Activated CD8-positive, alpha-beta T cell treated with anti-CD3 and anti-CD28 coated beads for 36 hours (primary cell): ENCODE results near the gene ARL2BP. TPM values are rescaled to one million over a fixed set of nuclear protein-coding genes. Genes with fewer than 3 reads are reported as not detected.

Experiments
- ATAC-seq: fragments of 200-7000 bp; cut with Tn5 transposase; one replicate; pipeline ENCODE4 v1.10.0; 2021; ENCODE audit warnings: mild to moderate bottlenecking, moderate library complexity
- CTCF ChIA-PET: fragments of 350-600 bp; sonication (Branson Sonifier 250); formaldehyde crosslinking; loops from one replicate; lab custom pipeline; 2021; ENCODE audit warnings: antibody characterized with exemption; lab: Charles Lee
- POLR2A ChIA-PET: fragments of 350-600 bp; sonication (Branson Sonifier 250); formaldehyde crosslinking; loops from one replicate; lab custom pipeline; 2021; ENCODE audit warnings: antibody characterized with exemption; lab: Charles Lee
- DNase-seq: peaks from one replicate; pipeline ENCODE4 v3.0.0-alpha.2; 2020
- H3K27ac Mint-ChIP-seq: one replicate; pipeline ENCODE4 v1.8.0; 2021; ENCODE audit warnings: mild to moderate bottlenecking, mixed read lengths
- H3K27me3 Mint-ChIP-seq: one replicate; pipeline ENCODE4 v1.8.0; 2021; ENCODE audit warnings: mixed read lengths
- H3K36me3 Mint-ChIP-seq: one replicate; pipeline ENCODE4 v1.8.0; 2021; ENCODE audit warnings: low read depth, mixed read lengths
- H3K4me1 Mint-ChIP-seq: one replicate; pipeline ENCODE4 v1.8.0; 2021; ENCODE audit warnings: low read depth, mixed read lengths
- H3K4me3 Mint-ChIP-seq: one replicate; pipeline ENCODE4 v1.8.0; 2021; ENCODE audit warnings: mild to moderate bottlenecking, moderate library complexity, mixed read lengths
- H3K9me3 Mint-ChIP-seq: one replicate; pipeline ENCODE4 v1.8.0; 2021; ENCODE audit warnings: mixed read lengths
- intact Hi-C: fragments of 100-400 bp; cut with micrococcal nuclease; formaldehyde crosslinking; loops from one replicate; pipeline ENCODE4 v1.10.0; 2022
- total RNA-seq, 2 experiments: library from RNA; stranded (reverse); gene quantifications; one replicate each; pipeline ENCODE4 v1.2.3, GENCODE V29; 2021
- TF ChIP-seq, protein P1 (sequence below): fragments of 200-600 bp; IDR thresholded peaks from one replicate; pipeline ENCODE4 v1.8.0; 2022; ENCODE audit warnings: antibody characterized with exemption, mild to moderate bottlenecking

ARL2BP gene
- total RNA-seq, 2 experiments from 2014 or later, result 9.4 to 11.0 TPM

GRCh38 chr16:57261806-57262205, 16.7 kb downstream of the ARL2BP start:
- CTCF ChIA-PET, result interaction anchor here (0.6 to 1.5 kb wide), 3 partner anchors 19 to 156 kb away, joined by 3 to 4 read pairs (median 3); no protein-coding TSS in a partner anchor
- peaks cover 28% of the 10 kb centered on the region for H3K4me1 Mint-ChIP-seq
- TF ChIP-seq, protein P1, sequence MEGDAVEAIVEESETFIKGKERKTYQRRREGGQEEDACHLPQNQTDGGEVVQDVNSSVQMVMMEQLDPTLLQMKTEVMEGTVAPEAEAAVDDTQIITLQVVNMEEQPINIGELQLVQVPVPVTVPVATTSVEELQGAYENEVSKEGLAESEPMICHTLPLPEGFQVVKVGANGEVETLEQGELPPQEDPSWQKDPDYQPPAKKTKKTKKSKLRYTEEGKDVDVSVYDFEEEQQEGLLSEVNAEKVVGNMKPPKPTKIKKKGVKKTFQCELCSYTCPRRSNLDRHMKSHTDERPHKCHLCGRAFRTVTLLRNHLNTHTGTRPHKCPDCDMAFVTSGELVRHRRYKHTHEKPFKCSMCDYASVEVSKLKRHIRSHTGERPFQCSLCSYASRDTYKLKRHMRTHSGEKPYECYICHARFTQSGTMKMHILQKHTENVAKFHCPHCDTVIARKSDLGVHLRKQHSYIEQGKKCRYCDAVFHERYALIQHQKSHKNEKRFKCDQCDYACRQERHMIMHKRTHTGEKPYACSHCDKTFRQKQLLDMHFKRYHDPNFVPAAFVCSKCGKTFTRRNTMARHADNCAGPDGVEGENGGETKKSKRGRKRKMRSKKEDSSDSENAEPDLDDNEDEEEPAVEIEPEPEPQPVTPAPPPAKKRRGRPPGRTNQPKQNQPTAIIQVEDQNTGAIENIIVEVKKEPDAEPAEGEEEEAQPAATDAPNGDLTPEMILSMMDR, result no peak
- H3K9me3 Mint-ChIP-seq, result no peaks in the 10 kb centered on the region
- DNase-seq, result no peak
- no peak overlapping the region for H3K27ac Mint-ChIP-seq
- no peak for ATAC-seq
- POLR2A ChIA-PET, result no interaction called here
- H3K4me3 Mint-ChIP-seq, result no peak overlapping the region
- no peaks in the 10 kb centered on the region for H3K27me3 Mint-ChIP-seq
- intact Hi-C loops, result no loop called here
- no peaks in the 10 kb centered on the region for H3K36me3 Mint-ChIP-seq

GRCh38 chr16:57262841-57263540, 17.9 kb downstream of the ARL2BP start:
- peak overlapping the region; percentile 38 for H3K27ac Mint-ChIP-seq

GRCh38 chr16:57263541-57264351, 18.7 kb downstream of the ARL2BP start:
- ATAC-seq, result no peak
- no peaks in the 10 kb centered on the region for H3K9me3 Mint-ChIP-seq
- TF ChIP-seq, protein P1, result no peak
- H3K27ac Mint-ChIP-seq, result no peak overlapping the region
- intact Hi-C loops, result no loop called here
- DNase-seq, result no peak
- no peak overlapping the region for H3K4me3 Mint-ChIP-seq
- peaks cover 40% of the 10 kb centered on the region for H3K4me1 Mint-ChIP-seq
- H3K36me3 Mint-ChIP-seq, result no peaks in the 10 kb centered on the region
- ChIA-PET CTCF (interaction anchor here (1.0 to 1.5 kb wide), 2 partner anchors 153 to 179 kb away, joined by 3 read pairs; no protein-coding TSS in a partner anchor), POLR2A (interaction anchor here (0.5 to 1.0 kb wide), 2 partner anchors 9 to 18 kb away, joined by 3 to 4 read pairs; partner anchors contain the start of gene ARL2BP)
- no peaks in the 10 kb centered on the region for H3K27me3 Mint-ChIP-seq

More at GRCh38 chr16:57262841-57263540, 17.9 kb downstream of the ARL2BP start:
- DNase-seq (no peak), ATAC-seq (no peak)
- Mint-ChIP-seq H3K4me3 (no peak overlapping the region), H3K36me3 (no peaks in the 10 kb centered on the region), H3K9me3 (no peaks in the 10 kb centered on the region), H3K4me1 (peaks cover 37% of the 10 kb centered on the region), H3K27me3 (no peaks in the 10 kb centered on the region)
- intact Hi-C loops, result no loop called here
- POLR2A ChIA-PET, result no interaction called here
- CTCF ChIA-PET, result interaction anchor here (1.0 to 1.5 kb wide), 3 partner anchors 154 to 178 kb away, joined by 3 to 4 read pairs (median 3); no protein-coding TSS in a partner anchor
- TF ChIP-seq, protein P1, result no peak

DNA sequence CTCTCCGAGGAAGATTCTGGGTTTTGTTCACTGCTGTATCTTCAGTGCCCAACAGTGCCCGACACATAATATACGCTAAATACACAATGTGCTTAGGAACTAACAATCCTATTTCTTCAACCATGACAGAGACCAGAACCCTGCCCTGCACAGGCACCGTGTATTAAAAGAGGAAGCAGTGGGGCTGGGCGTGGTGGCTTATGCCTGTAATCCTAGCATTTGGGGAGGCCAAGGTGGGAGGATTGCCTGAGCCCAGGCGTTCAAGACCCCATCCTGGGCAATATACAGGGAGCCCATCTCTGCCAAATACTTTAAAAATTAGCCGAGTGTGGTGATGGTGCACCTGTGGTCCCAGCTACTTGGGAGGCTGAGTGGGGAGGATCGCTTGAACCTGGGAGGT, 19.3 kb downstream of the ARL2BP start:
- DNase-seq (no peak), ATAC-seq (no peak)
- TF ChIP-seq, protein P1, result no peak
- H3K9me3 Mint-ChIP-seq, result no peaks in the 10 kb centered on the region
- peaks cover 40% of the 10 kb centered on the region for H3K4me1 Mint-ChIP-seq
- H3K27ac Mint-ChIP-seq, result no peak overlapping the region
- POLR2A ChIA-PET, result interaction anchor here (1.0 kb wide), 1 partner anchor 19 kb away, joined by 4 read pairs; the partner anchor contains the start of gene ARL2BP
- CTCF ChIA-PET, result no interaction called here
- no peaks in the 10 kb centered on the region for H3K36me3 Mint-ChIP-seq
- intact Hi-C loops, result no loop called here
- H3K27me3 Mint-ChIP-seq, result no peaks in the 10 kb centered on the region
- no peak overlapping the region for H3K4me3 Mint-ChIP-seq
